SK-N-SH treated with all-trans-retinoic acid at 6 μM for 48 hours (cell line): Measurements from ENCODE around the gene KSR2.

Experiments
- ATAC-seq: fragments of 200-7000 bp; cut with Tn5 transposase; 3 replicates; pipeline ENCODE4 v1.9.1; 2020; ENCODE audit warnings: mild to moderate bottlenecking, moderate library complexity
- ARNTL ChIP-seq: fragments of 450-650 bp; formaldehyde crosslinking; IDR thresholded peaks from 2 replicates; pipeline ENCODE4 v1.5.0; 2020; ENCODE audit warnings: low read depth, mild to moderate bottlenecking, moderate library complexity, borderline replicate concordance
- BACH2 ChIP-seq: fragments of 250-450 bp; sonication (Bioruptor Pico); IDR thresholded peaks from 2 replicates; pipeline ENCODE4 v1.9.0; 2021; ENCODE audit warnings: mild to moderate bottlenecking, borderline replicate concordance
- CSDC2 ChIP-seq: fragments of 250-450 bp; sonication (Bioruptor Pico); IDR thresholded peaks from 2 replicates; pipeline ENCODE4 v1.5.0; 2020; ENCODE audit warnings: mild to moderate bottlenecking, moderate library complexity
- ESRRG ChIP-seq: fragments of 250-450 bp; sonication (Bioruptor Pico); IDR thresholded peaks from 2 replicates; pipeline ENCODE4 v1.6.1; 2021; ENCODE audit warnings: mild to moderate bottlenecking
- GLIS3 ChIP-seq: fragments of 250-450 bp; sonication (Bioruptor Pico); IDR thresholded peaks from 2 replicates; pipeline ENCODE4 v1.5.0; 2020; ENCODE audit warnings: mild to moderate bottlenecking, moderate library complexity
- ISL1 ChIP-seq: fragments of 250-450 bp; sonication (Bioruptor Pico); IDR thresholded peaks from 2 replicates; pipeline ENCODE4 v2.1.2; 2022; ENCODE audit warnings: mild to moderate bottlenecking, moderate library complexity
- OSR1 ChIP-seq: fragments of 250-450 bp; sonication (Bioruptor Pico); IDR thresholded peaks from 2 replicates; pipeline ENCODE4 v1.8.0; 2022; ENCODE audit warnings: moderate library complexity, mild to moderate bottlenecking, inconsistent platforms
- PPARA ChIP-seq: fragments of 250-450 bp; sonication (Bioruptor Pico); IDR thresholded peaks from 2 replicates; pipeline ENCODE4 v1.5.0; 2020; ENCODE audit warnings: mild to moderate bottlenecking, borderline replicate concordance
- RARB ChIP-seq: fragments of 250-450 bp; sonication (Bioruptor Pico); IDR thresholded peaks from 2 replicates; pipeline ENCODE4 v1.8.0; 2021; ENCODE audit warnings: mild to moderate bottlenecking, moderate library complexity
- SNAI2 ChIP-seq: fragments of 250-450 bp; sonication (Bioruptor Pico); IDR thresholded peaks from 2 replicates; pipeline ENCODE4 v1.5.0; 2020; ENCODE audit warnings: mild to moderate bottlenecking, moderate library complexity
- TCF4 ChIP-seq: fragments of 250-450 bp; sonication (Bioruptor Pico); IDR thresholded peaks from 2 replicates; pipeline ENCODE4 v1.8.0; 2021; ENCODE audit warnings: mild to moderate bottlenecking, moderate library complexity, borderline replicate concordance
- TOX ChIP-seq: fragments of 250-450 bp; sonication (Bioruptor Pico); IDR thresholded peaks from 2 replicates; pipeline ENCODE4 v1.8.0; 2021; ENCODE audit warnings: mild to moderate bottlenecking, moderate library complexity, borderline replicate concordance
- ZC3H10 ChIP-seq: fragments of 250-450 bp; sonication (Bioruptor Pico); IDR thresholded peaks from 2 replicates; pipeline ENCODE4 v1.5.1; 2021; ENCODE audit warnings: mild to moderate bottlenecking, moderate library complexity
- ZFP3 ChIP-seq: fragments of 250-450 bp; sonication (Bioruptor Pico); IDR thresholded peaks from 2 replicates; pipeline ENCODE4 v1.5.0; 2020; ENCODE audit warnings: mild to moderate bottlenecking, moderate library complexity
- ZFP30 ChIP-seq: fragments of 450-650 bp; formaldehyde crosslinking; IDR thresholded peaks from 2 replicates; pipeline ENCODE4 v1.5.0; 2022; ENCODE audit warnings: mild to moderate bottlenecking, moderate library complexity
- ZNF565 ChIP-seq: fragments of 450-650 bp; formaldehyde crosslinking; conservative IDR thresholded peaks from 2 replicates; pipeline ENCODE4 v1.5.0; 2020; ENCODE audit warnings: low read depth, mild to moderate bottlenecking, moderate library complexity
- ZNF70 ChIP-seq: fragments of 450-650 bp; formaldehyde crosslinking; IDR thresholded peaks from 2 replicates; pipeline ENCODE4 v1.5.0; 2020; ENCODE audit warnings: mild to moderate bottlenecking, moderate library complexity
- ZNF8 ChIP-seq: fragments of 450-650 bp; formaldehyde crosslinking; IDR thresholded peaks from 2 replicates; pipeline ENCODE4 v1.5.0; 2020; ENCODE audit warnings: mild to moderate bottlenecking, moderate library complexity
- TF ChIP-seq, protein P1 (sequence below): fragments of 250-450 bp; sonication (Bioruptor Pico); IDR thresholded peaks from 2 replicates; pipeline ENCODE4 v1.8.0; 2020; ENCODE audit warnings: mild to moderate bottlenecking, moderate library complexity, borderline replicate concordance
- TF ChIP-seq, protein P2 (sequence below): fragments of 250-450 bp; sonication (Bioruptor Pico); IDR thresholded peaks from 2 replicates; pipeline ENCODE4 v1.5.1; 2021; ENCODE audit warnings: mild to moderate bottlenecking, moderate library complexity
- TF ChIP-seq, protein P3 (sequence below): fragments of 250-450 bp; sonication (Bioruptor Pico); IDR thresholded peaks from 2 replicates; pipeline ENCODE4 v1.5.0; 2020; ENCODE audit warnings: mild to moderate bottlenecking, moderate library complexity
- TF ChIP-seq, protein P4 (sequence below): fragments of 250-450 bp; sonication (Bioruptor Pico); IDR thresholded peaks from 2 replicates; pipeline ENCODE4 v1.5.1; 2020; ENCODE audit warnings: low read depth, mild to moderate bottlenecking, moderate library complexity

Gene KSR2

DNA sequence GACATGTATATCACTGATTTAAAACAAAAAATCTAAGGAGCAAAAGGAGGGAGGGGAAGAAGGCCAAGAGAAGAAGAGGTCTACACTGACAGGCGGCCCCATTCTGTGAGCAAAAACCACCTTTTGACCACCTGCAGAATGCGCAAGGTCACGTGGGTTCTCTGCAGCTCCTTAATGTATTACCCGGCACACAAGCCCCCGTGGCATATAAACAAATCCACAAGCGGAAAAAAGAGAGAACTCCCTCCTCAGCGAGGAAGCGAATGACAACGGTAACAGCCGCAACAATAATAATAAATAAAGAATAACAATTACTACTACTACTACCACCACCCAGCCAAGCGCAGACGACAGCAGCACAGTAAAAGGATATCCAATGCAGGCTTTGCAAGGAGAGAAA is 1.3 kb downstream of the KSR2 start:
- no peak for ATAC-seq
- no peak for TF ChIP-seq ZC3H10 (CRISPR knock-in tag)
- no peak for TF ChIP-seq ZNF565 (CRISPR knock-in tag)
- TF ChIP-seq ZFP3, result no peak
- no peak for TF ChIP-seq ZNF70 (CRISPR knock-in tag)
- TF ChIP-seq TCF4 (CRISPR knock-in tag), result no peak
- TF ChIP-seq OSR1 (CRISPR knock-in tag), result no peak
- TF ChIP-seq, protein P1, sequence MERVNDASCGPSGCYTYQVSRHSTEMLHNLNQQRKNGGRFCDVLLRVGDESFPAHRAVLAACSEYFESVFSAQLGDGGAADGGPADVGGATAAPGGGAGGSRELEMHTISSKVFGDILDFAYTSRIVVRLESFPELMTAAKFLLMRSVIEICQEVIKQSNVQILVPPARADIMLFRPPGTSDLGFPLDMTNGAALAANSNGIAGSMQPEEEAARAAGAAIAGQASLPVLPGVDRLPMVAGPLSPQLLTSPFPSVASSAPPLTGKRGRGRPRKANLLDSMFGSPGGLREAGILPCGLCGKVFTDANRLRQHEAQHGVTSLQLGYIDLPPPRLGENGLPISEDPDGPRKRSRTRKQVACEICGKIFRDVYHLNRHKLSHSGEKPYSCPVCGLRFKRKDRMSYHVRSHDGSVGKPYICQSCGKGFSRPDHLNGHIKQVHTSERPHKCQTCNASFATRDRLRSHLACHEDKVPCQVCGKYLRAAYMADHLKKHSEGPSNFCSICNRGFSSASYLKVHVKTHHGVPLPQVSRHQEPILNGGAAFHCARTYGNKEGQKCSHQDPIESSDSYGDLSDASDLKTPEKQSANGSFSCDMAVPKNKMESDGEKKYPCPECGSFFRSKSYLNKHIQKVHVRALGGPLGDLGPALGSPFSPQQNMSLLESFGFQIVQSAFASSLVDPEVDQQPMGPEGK, result no peak

DNA sequence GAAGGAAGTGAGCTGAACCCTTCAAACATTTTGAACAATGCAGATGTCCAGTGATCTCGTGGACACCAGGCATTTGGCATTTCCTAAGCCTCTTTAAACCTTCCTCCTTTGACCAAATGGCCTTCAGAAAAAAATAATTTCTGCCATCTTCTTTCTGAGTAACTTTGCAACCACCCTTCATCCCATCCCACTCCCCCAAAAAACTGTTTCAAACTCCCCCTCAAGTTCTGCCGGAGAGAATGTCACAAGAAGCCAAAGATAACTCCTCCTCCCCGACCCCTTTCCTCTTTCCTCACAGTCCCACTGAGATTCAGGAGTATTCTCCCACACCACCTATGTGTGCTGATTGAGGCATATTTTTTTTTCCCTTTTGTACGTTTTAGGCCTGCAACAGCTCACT is 1.7 kb downstream of the KSR2 start:
- TF ChIP-seq GLIS3 (CRISPR knock-in tag) (no peak), BACH2 (CRISPR knock-in tag) (no peak), SNAI2 (CRISPR knock-in tag) (no peak), ZNF565 (CRISPR knock-in tag) (no peak), PPARA (CRISPR knock-in tag) (no peak)
- ATAC-seq, result no peak

DNA sequence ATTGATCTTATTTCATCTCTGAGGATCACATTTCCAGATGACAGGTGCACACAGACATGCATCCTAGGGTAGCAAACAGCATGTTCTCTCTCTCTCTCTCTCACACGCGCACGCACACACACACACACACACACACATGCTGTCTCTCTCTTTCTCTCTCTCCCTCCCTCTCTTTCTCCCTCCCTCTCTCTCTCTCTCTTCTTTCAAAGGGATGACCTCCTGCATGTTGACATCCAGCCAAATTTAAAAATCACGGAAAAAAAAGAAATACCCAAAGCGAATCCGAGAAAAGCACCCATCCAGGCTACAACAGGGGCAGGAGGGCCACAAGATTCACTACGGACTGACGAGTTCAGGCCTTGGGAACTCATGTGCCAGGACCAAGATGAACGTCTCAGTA is 2.3 kb downstream of the KSR2 start:
- ATAC-seq, result no peak
- TF ChIP-seq BACH2 (CRISPR knock-in tag) (no peak), ZC3H10 (CRISPR knock-in tag) (no peak), GLIS3 (CRISPR knock-in tag) (no peak), ZNF8 (CRISPR knock-in tag) (no peak), RARB (no peak), ZNF565 (CRISPR knock-in tag) (no peak), ARNTL (CRISPR knock-in tag) (no peak)
- TF ChIP-seq, protein P2, sequence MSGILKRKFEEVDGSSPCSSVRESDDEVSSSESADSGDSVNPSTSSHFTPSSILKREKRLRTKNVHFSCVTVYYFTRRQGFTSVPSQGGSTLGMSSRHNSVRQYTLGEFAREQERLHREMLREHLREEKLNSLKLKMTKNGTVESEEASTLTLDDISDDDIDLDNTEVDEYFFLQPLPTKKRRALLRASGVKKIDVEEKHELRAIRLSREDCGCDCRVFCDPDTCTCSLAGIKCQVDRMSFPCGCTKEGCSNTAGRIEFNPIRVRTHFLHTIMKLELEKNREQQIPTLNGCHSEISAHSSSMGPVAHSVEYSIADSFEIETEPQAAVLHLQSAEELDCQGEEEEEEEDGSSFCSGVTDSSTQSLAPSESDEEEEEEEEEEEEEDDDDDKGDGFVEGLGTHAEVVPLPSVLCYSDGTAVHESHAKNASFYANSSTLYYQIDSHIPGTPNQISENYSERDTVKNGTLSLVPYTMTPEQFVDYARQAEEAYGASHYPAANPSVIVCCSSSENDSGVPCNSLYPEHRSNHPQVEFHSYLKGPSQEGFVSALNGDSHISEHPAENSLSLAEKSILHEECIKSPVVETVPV, result no peak

DNA sequence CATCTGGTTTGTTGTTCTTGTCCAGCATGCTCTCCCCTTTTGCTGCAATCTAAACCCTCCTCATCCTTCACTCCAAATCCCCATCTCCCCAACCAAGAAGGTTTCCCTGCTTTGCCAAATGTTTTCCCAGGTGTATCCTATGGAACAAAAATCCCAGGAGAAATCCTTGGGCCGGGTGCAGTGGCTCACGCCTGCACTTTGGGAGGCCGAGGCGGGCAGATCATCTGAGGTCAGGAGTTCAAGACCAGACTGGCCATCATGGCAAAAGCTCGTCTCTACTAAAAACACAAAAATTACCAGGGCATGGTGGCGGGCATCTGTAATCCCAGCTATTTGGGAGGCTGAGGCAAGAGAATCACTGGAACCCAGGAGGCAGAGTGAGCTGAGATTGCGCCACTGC is 5.0 kb downstream of the KSR2 start:
- no peak for ATAC-seq
- TF ChIP-seq, protein P3, sequence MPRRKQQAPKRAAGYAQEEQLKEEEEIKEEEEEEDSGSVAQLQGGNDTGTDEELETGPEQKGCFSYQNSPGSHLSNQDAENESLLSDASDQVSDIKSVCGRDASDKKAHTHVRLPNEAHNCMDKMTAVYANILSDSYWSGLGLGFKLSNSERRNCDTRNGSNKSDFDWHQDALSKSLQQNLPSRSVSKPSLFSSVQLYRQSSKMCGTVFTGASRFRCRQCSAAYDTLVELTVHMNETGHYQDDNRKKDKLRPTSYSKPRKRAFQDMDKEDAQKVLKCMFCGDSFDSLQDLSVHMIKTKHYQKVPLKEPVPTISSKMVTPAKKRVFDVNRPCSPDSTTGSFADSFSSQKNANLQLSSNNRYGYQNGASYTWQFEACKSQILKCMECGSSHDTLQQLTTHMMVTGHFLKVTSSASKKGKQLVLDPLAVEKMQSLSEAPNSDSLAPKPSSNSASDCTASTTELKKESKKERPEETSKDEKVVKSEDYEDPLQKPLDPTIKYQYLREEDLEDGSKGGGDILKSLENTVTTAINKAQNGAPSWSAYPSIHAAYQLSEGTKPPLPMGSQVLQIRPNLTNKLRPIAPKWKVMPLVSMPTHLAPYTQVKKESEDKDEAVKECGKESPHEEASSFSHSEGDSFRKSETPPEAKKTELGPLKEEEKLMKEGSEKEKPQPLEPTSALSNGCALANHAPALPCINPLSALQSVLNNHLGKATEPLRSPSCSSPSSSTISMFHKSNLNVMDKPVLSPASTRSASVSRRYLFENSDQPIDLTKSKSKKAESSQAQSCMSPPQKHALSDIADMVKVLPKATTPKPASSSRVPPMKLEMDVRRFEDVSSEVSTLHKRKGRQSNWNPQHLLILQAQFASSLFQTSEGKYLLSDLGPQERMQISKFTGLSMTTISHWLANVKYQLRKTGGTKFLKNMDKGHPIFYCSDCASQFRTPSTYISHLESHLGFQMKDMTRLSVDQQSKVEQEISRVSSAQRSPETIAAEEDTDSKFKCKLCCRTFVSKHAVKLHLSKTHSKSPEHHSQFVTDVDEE, result no peak
- TF ChIP-seq ESRRG (no peak), ZFP3 (no peak), PPARA (CRISPR knock-in tag) (no peak), ZNF70 (CRISPR knock-in tag) (no peak), GLIS3 (CRISPR knock-in tag) (no peak), TOX (CRISPR knock-in tag) (no peak), ISL1 (CRISPR knock-in tag) (no peak), RARB (no peak), ZNF565 (CRISPR knock-in tag) (no peak), CSDC2 (no peak), SNAI2 (CRISPR knock-in tag) (no peak), ZFP30 (CRISPR knock-in tag) (no peak), ARNTL (CRISPR knock-in tag) (no peak), OSR1 (CRISPR knock-in tag) (no peak), BACH2 (CRISPR knock-in tag) (no peak), ZC3H10 (CRISPR knock-in tag) (no peak)
- TF ChIP-seq, protein P1, result no peak
- TF ChIP-seq, protein P4, sequence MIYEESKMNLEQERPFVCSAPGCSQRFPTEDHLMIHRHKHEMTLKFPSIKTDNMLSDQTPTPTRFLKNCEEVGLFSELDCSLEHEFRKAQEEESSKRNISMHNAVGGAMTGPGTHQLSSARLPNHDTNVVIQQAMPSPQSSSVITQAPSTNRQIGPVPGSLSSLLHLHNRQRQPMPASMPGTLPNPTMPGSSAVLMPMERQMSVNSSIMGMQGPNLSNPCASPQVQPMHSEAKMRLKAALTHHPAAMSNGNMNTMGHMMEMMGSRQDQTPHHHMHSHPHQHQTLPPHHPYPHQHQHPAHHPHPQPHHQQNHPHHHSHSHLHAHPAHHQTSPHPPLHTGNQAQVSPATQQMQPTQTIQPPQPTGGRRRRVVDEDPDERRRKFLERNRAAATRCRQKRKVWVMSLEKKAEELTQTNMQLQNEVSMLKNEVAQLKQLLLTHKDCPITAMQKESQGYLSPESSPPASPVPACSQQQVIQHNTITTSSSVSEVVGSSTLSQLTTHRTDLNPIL, result no peak
- TF ChIP-seq, protein P2, result no peak
